Activated naive CD4-positive, alpha-beta T cell treated with Interleukin-2 at 50 U/mL for 16 hours (primary cell): Measurements from ENCODE around the gene SERPINA4.

Source experiments
- DNase-seq: peaks from one replicate; pipeline ENCODE4 v3.0.0-alpha.2; 2020

Gene SERPINA4

GRCh38 chr14:94617988-94618822, 57.0 kb downstream of the SERPINA4 start:
- no peak for DNase-seq

- DNase-seq, result no peak
Measured at GRCh38 chr14:94619297-94619696, 58.1 kb downstream of the SERPINA4 start.
